NCI-H510A (cell line): ENCODE results near the gene SUFU.

Source experiments
- DNase-seq: peaks from one replicate; lab custom pipeline; 2025; lab: John Stamatoyannopoulos, UW

SUFU gene

GRCh38 chr10:102596506-102596971 is 92.8 kb downstream of the SUFU start:
- DNase-seq: peak; percentile 46

GRCh38 chr10:102597131-102597991 is 93.6 kb downstream of the SUFU start:
- no peak for DNase-seq

- DNase-seq: no peak
Observed at GRCh38 chr10:102598243-102598642, 94.5 kb downstream of the SUFU start.

GRCh38 chr10:102599565-102600327 is 96.0 kb downstream of the SUFU start:
- peak; percentile 6 for DNase-seq

GRCh38 chr10:102600816-102601215 is 97.0 kb downstream of the SUFU start:
- DNase-seq: no peak

- DNase-seq: no peak
Observed at GRCh38 chr10:102601639-102602038, 97.9 kb downstream of the SUFU start.

- no peak for DNase-seq
Observed at GRCh38 chr10:102602272-102603045, 98.7 kb downstream of the SUFU start.

- no peak for DNase-seq
Observed at GRCh38 chr10:102603946-102604345, 100.2 kb downstream of the SUFU start.

GRCh38 chr10:102604439-102604841 is 100.7 kb downstream of the SUFU start:
- DNase-seq: no peak

- DNase-seq: no peak
Observed at GRCh38 chr10:102605712-102606111, 101.9 kb downstream of the SUFU start.

GRCh38 chr10:102608487-102608886 is 104.7 kb downstream of the SUFU start:
- DNase-seq: no peak

- DNase-seq: no peak
Observed at GRCh38 chr10:102610441-102610887, 106.7 kb downstream of the SUFU start.

- no peak for DNase-seq
Observed at GRCh38 chr10:102611514-102612087, 107.8 kb downstream of the SUFU start.

- no peak for DNase-seq
Observed at GRCh38 chr10:102612964-102613275, 109.1 kb downstream of the SUFU start.

GRCh38 chr10:102613286-102613685 is 109.5 kb downstream of the SUFU start:
- DNase-seq: no peak

- DNase-seq: no peak
Observed at GRCh38 chr10:102613785-102614184, 110.0 kb downstream of the SUFU start.

- no peak for DNase-seq
Observed at GRCh38 chr10:102614888-102615287, 111.1 kb downstream of the SUFU start.

- DNase-seq: no peak
Observed at GRCh38 chr10:102615361-102615760, 111.6 kb downstream of the SUFU start.

- DNase-seq: no peak
Observed at GRCh38 chr10:102616066-102616770, 112.4 kb downstream of the SUFU start.

GRCh38 chr10:102617041-102617440 is 113.3 kb downstream of the SUFU start:
- DNase-seq: no peak

- no peak for DNase-seq
Observed at GRCh38 chr10:102617816-102618215, 114.0 kb downstream of the SUFU start.
